Activated CD8-positive, alpha-beta T cell treated with anti-CD3 and anti-CD28 coated beads, Interleukin-2, amount 10 ng/mL, durations not matched to agents 7 days and 5 days (primary cell): ENCODE measurements around the gene EYS. TPM values are rescaled to one million over a fixed set of nuclear protein-coding genes. Genes with fewer than 3 reads are reported as not detected.
"Not testable (repeated sequence)": the region's sequence is repeated elsewhere in the genome, so short reads cannot be mapped to it uniquely, and the experiment has no call there.

Experiments
- ATAC-seq: fragments of 150-1000 bp; cut with Tn5 transposase; one replicate; pipeline ENCODE4 v1.10.0; 2021; ENCODE audit warnings: moderate library complexity
- CTCF ChIA-PET: fragments of 350-600 bp; sonication (Branson Sonifier 250); formaldehyde crosslinking; loops from one replicate; lab custom pipeline; 2021; ENCODE audit warnings: antibody characterized with exemption; lab: Charles Lee
- POLR2A ChIA-PET: fragments of 350-600 bp; sonication (Branson Sonifier 250); formaldehyde crosslinking; loops from one replicate; lab custom pipeline; 2021; ENCODE audit warnings: antibody characterized with exemption; lab: Charles Lee
- DNase-seq: peaks from one replicate; pipeline ENCODE4 v3.0.0-alpha.2; 2020
- H3K27ac Mint-ChIP-seq: one replicate; pipeline ENCODE4 v1.8.0; 2021; ENCODE audit warnings: mild to moderate bottlenecking, mixed read lengths
- H3K27me3 Mint-ChIP-seq: one replicate; pipeline ENCODE4 v1.8.0; 2021; ENCODE audit warnings: low read depth, mixed read lengths
- H3K36me3 Mint-ChIP-seq: one replicate; pipeline ENCODE4 v1.8.0; 2021; ENCODE audit warnings: low read depth, mixed read lengths
- H3K4me1 Mint-ChIP-seq: one replicate; pipeline ENCODE4 v1.8.0; 2021; ENCODE audit warnings: low read depth, mixed read lengths
- H3K4me3 Mint-ChIP-seq: one replicate; pipeline ENCODE4 v1.8.0; 2021; ENCODE audit warnings: mild to moderate bottlenecking, mixed read lengths
- H3K9me3 Mint-ChIP-seq: one replicate; pipeline ENCODE4 v1.8.0; 2022; ENCODE audit warnings: mixed read lengths; ENCODE audit not compliant: insufficient read depth
- total RNA-seq, 2 experiments: library from RNA; stranded (reverse); gene quantifications; one replicate each; pipeline ENCODE4 v1.2.3, GENCODE V29; 2021

The EYS gene
- total RNA-seq, 2 experiments from 2014 or later = not detected

GRCh38 chr6:65538644-65539043 lies 168.4 kb downstream of the EYS start:
- ChIA-PET POLR2A (no interaction called here), CTCF (no interaction called here)
- Mint-ChIP-seq H3K27ac (no peak overlapping the region), H3K4me1 (no peaks in the 10 kb centered on the region), H3K36me3 (no peaks in the 10 kb centered on the region), H3K4me3 (no peak overlapping the region), H3K27me3 (no peaks in the 10 kb centered on the region), H3K9me3 (peaks cover 5% of the 10 kb centered on the region)
- no peak for ATAC-seq
- DNase-seq = no peak

GRCh38 chr6:65537600-65537999 lies 169.4 kb downstream of the EYS start:
- CTCF ChIA-PET = no interaction called here
- H3K9me3 Mint-ChIP-seq = peaks cover 10% of the 10 kb centered on the region
- ATAC-seq (no peak), DNase-seq (no peak)
- no peaks in the 10 kb centered on the region for H3K4me1 Mint-ChIP-seq
- POLR2A ChIA-PET = no interaction called here
- H3K27me3 Mint-ChIP-seq = no peaks in the 10 kb centered on the region
- H3K36me3 Mint-ChIP-seq = no peaks in the 10 kb centered on the region
- H3K27ac Mint-ChIP-seq = no peak overlapping the region
- no peak overlapping the region for H3K4me3 Mint-ChIP-seq

- ChIA-PET POLR2A (no interaction called here), CTCF (no interaction called here)
- no peak overlapping the region for H3K27ac Mint-ChIP-seq
- H3K27me3 Mint-ChIP-seq = no peaks in the 10 kb centered on the region
- no peak overlapping the region for H3K4me3 Mint-ChIP-seq
- H3K36me3 Mint-ChIP-seq = no peaks in the 10 kb centered on the region
- H3K4me1 Mint-ChIP-seq = no peaks in the 10 kb centered on the region
- DNase-seq = no peak
- H3K9me3 Mint-ChIP-seq = peaks cover 9% of the 10 kb centered on the region
- ATAC-seq = no peak
Measured at GRCh38 chr6:65531533-65531932, 175.5 kb downstream of the EYS start.

GRCh38 chr6:65524232-65524631 lies 182.8 kb downstream of the EYS start:
- no peak overlapping the region for H3K27ac Mint-ChIP-seq
- H3K27me3 Mint-ChIP-seq = no peaks in the 10 kb centered on the region
- no peak for ATAC-seq

GRCh38 chr6:65505736-65506135 lies 201.3 kb downstream of the EYS start:
- H3K27me3 Mint-ChIP-seq = no peaks in the 10 kb centered on the region
- ATAC-seq (no peak), DNase-seq (no peak)
- no peaks in the 10 kb centered on the region for H3K4me1 Mint-ChIP-seq
- no peak overlapping the region for H3K27ac Mint-ChIP-seq
- ChIA-PET POLR2A (no interaction called here), CTCF (no interaction called here)
- no peak overlapping the region for H3K4me3 Mint-ChIP-seq
- peaks cover 21% of the 10 kb centered on the region for H3K9me3 Mint-ChIP-seq
- H3K36me3 Mint-ChIP-seq = no peaks in the 10 kb centered on the region

More at GRCh38 chr6:65524232-65524631, 182.8 kb downstream of the EYS start:
- no peak overlapping the region for H3K4me3 Mint-ChIP-seq
- POLR2A ChIA-PET = no interaction called here
- no peaks in the 10 kb centered on the region for H3K36me3 Mint-ChIP-seq
- no peak for DNase-seq
- CTCF ChIA-PET = no interaction called here
- peaks cover 9% of the 10 kb centered on the region for H3K9me3 Mint-ChIP-seq
- H3K4me1 Mint-ChIP-seq = no peaks in the 10 kb centered on the region

GRCh38 chr6:65501045-65501444 lies 206.0 kb downstream of the EYS start:
- Mint-ChIP-seq H3K9me3 (peaks cover 11% of the 10 kb centered on the region), H3K4me3 (no peak overlapping the region), H3K4me1 (no peaks in the 10 kb centered on the region), H3K36me3 (no peaks in the 10 kb centered on the region), H3K27me3 (no peaks in the 10 kb centered on the region), H3K27ac (no peak overlapping the region)
- ATAC-seq = no peak
- POLR2A ChIA-PET = no interaction called here
- CTCF ChIA-PET = no interaction called here
- DNase-seq = no peak

- POLR2A ChIA-PET, H3K36me3 Mint-ChIP-seq, H3K27me3 Mint-ChIP-seq, H3K4me1 Mint-ChIP-seq, H3K4me3 Mint-ChIP-seq, ATAC-seq, H3K27ac Mint-ChIP-seq, CTCF ChIA-PET, DNase-seq: not testable (repeated sequence)
- peaks cover 10% of the 10 kb centered on the region for H3K9me3 Mint-ChIP-seq
Measured at GRCh38 chr6:65483652-65484051, 223.4 kb downstream of the EYS start.

- no peak overlapping the region for H3K27ac Mint-ChIP-seq
- DNase-seq = no peak
- peaks cover 10% of the 10 kb centered on the region for H3K9me3 Mint-ChIP-seq
- CTCF ChIA-PET = no interaction called here
- H3K27me3 Mint-ChIP-seq = no peaks in the 10 kb centered on the region
- H3K36me3 Mint-ChIP-seq = no peaks in the 10 kb centered on the region
- POLR2A ChIA-PET = no interaction called here
- ATAC-seq = no peak
- H3K4me1 Mint-ChIP-seq = no peaks in the 10 kb centered on the region
- H3K4me3 Mint-ChIP-seq = no peak overlapping the region
Measured at GRCh38 chr6:65469650-65470049, 237.4 kb downstream of the EYS start.

- ChIA-PET POLR2A (no interaction called here), CTCF (no interaction called here)
- Mint-ChIP-seq H3K4me3 (no peak overlapping the region), H3K27ac (no peak overlapping the region), H3K36me3 (no peaks in the 10 kb centered on the region), H3K27me3 (no peaks in the 10 kb centered on the region), H3K4me1 (no peaks in the 10 kb centered on the region), H3K9me3 (peaks cover 18% of the 10 kb centered on the region)
- DNase-seq (no peak), ATAC-seq (no peak)
Measured at GRCh38 chr6:65468307-65468706, 238.7 kb downstream of the EYS start.

GRCh38 chr6:65461121-65461520 lies 245.9 kb downstream of the EYS start:
- Mint-ChIP-seq H3K4me1 (no peaks in the 10 kb centered on the region), H3K4me3 (no peak overlapping the region), H3K27me3 (no peaks in the 10 kb centered on the region), H3K27ac (no peak overlapping the region), H3K9me3 (peaks cover 13% of the 10 kb centered on the region), H3K36me3 (no peaks in the 10 kb centered on the region)
- POLR2A ChIA-PET = no interaction called here
- DNase-seq (no peak), ATAC-seq (no peak)
- CTCF ChIA-PET = no interaction called here

- no peak for ATAC-seq
- POLR2A ChIA-PET = no interaction called here
- Mint-ChIP-seq H3K27ac (no peak overlapping the region), H3K4me1 (no peaks in the 10 kb centered on the region), H3K36me3 (no peaks in the 10 kb centered on the region), H3K4me3 (no peak overlapping the region), H3K9me3 (peaks cover 18% of the 10 kb centered on the region), H3K27me3 (no peaks in the 10 kb centered on the region)
- CTCF ChIA-PET = no interaction called here
- no peak for DNase-seq
Measured at GRCh38 chr6:65452333-65452732, 254.7 kb downstream of the EYS start.

- H3K4me1 Mint-ChIP-seq = no peaks in the 10 kb centered on the region
- ATAC-seq (no peak), DNase-seq (no peak)
- peaks cover 14% of the 10 kb centered on the region for H3K9me3 Mint-ChIP-seq
- H3K4me3 Mint-ChIP-seq = no peak overlapping the region
- ChIA-PET POLR2A (no interaction called here), CTCF (no interaction called here)
- H3K36me3 Mint-ChIP-seq = no peaks in the 10 kb centered on the region
- no peaks in the 10 kb centered on the region for H3K27me3 Mint-ChIP-seq
- no peak overlapping the region for H3K27ac Mint-ChIP-seq
Measured at GRCh38 chr6:65450451-65450850, 256.6 kb downstream of the EYS start.

- no peak overlapping the region for H3K27ac Mint-ChIP-seq
- H3K4me1 Mint-ChIP-seq = no peaks in the 10 kb centered on the region
- no peak for ATAC-seq
- ChIA-PET CTCF (no interaction called here), POLR2A (no interaction called here)
- no peak overlapping the region for H3K4me3 Mint-ChIP-seq
- H3K27me3 Mint-ChIP-seq = no peaks in the 10 kb centered on the region
- DNase-seq = no peak
- H3K9me3 Mint-ChIP-seq = peaks cover 10% of the 10 kb centered on the region
- H3K36me3 Mint-ChIP-seq = no peaks in the 10 kb centered on the region
Measured at GRCh38 chr6:65449926-65450325, 257.1 kb downstream of the EYS start.
